GM12865 (cell line): Measurements from ENCODE around the gene KDM6B.
A peak's percentile ranks its signal among the peaks of the same experiment; 100 is the strongest.

Source experiments
- DNase-seq: peaks from one replicate; pipeline ENCODE4 v3.0.0; 2010; ENCODE audit warnings: low read depth
- H3K4me3 ChIP-seq: 2 replicates; pipeline ENCODE4 v1.5.1; 2011; ENCODE audit warnings: mild to moderate bottlenecking, low read depth, low read length, control low read depth
- CTCF ChIP-seq: IDR thresholded peaks from 2 replicates; pipeline ENCODE4 v1.5.1; 2011; ENCODE audit warnings: low read length, control low read depth, low read depth, inconsistent platforms; ENCODE audit not compliant: insufficient read depth; ENCODE audit errors: missing control alignments

Gene KDM6B

GRCh38 chr17:7844292-7845154 is 10.5 kb downstream of the KDM6B start:
- TF ChIP-seq CTCF, result no peak
- peak; percentile 96 for DNase-seq
- H3K4me3 ChIP-seq, result peak overlapping the region; percentile 89

GRCh38 chr17:7845359-7846062 is 11.5 kb downstream of the KDM6B start:
- DNase-seq, result no peak
- no peak for TF ChIP-seq CTCF
- peak overlapping the region; percentile 89 for H3K4me3 ChIP-seq

- DNase-seq, result no peak
- no peak for TF ChIP-seq CTCF
- H3K4me3 ChIP-seq, result no peak overlapping the region
Observed at GRCh38 chr17:7846063-7846735, 12.2 kb downstream of the KDM6B start.

GRCh38 chr17:7846765-7847661 is 13.0 kb downstream of the KDM6B start:
- DNase-seq, result no peak
- no peak for TF ChIP-seq CTCF
- no peak overlapping the region for H3K4me3 ChIP-seq

GRCh38 chr17:7848131-7848579 is 14.1 kb downstream of the KDM6B start:
- TF ChIP-seq CTCF, result no peak
- no peak overlapping the region for H3K4me3 ChIP-seq
- no peak for DNase-seq

- no peak overlapping the region for H3K4me3 ChIP-seq
- no peak for TF ChIP-seq CTCF
- no peak for DNase-seq
Observed at GRCh38 chr17:7848739-7849129, 14.7 kb downstream of the KDM6B start.
